ENCODE measurements around the gene CEL. TPM values are rescaled to one million over a fixed set of nuclear protein-coding genes. Genes with fewer than 3 reads are reported as not detected.

Gene CEL
- total and polyA plus RNA-seq, 10 of the 15 experiments (the other 5 are each of a cell fraction or from before 2014, with no cell fraction given) = 0.05 to 4.1 (median 0.29) TPM; not detected in 2

- Histone ChIP-seq H3K4me3 (no peak overlapping the region), H3K4me1 (ENCODE audit: control insufficient read depth, insufficient read depth, low read length) (no peaks in the 10 kb centered on the region), H3K27me3 (replicated peaks in 1 of 2; ENCODE audit: control insufficient read depth in 2 of 2, insufficient read depth in 2 of 2, low read length in 1 of 2) (no peaks in the 10 kb centered on the region), H2AFZ (ENCODE audit: control insufficient read depth, low read depth, low read length) (no peak overlapping the region), H3K79me2 (ENCODE audit: control insufficient read depth, insufficient read depth, low read length) (no peaks in the 10 kb centered on the region), H3K9ac (ENCODE audit: control insufficient read depth, insufficient read depth, low read length) (no peak overlapping the region), H3K9me3 (replicated peaks; ENCODE audit: control insufficient read depth, insufficient read depth, low read length) (no peaks in the 10 kb centered on the region), H3K4me2 (ENCODE audit: control insufficient read depth, insufficient read depth) (no peak overlapping the region), H3K27ac (ENCODE audit: control insufficient read depth, insufficient read depth) (no peak overlapping the region), H4K20me1 (ENCODE audit: control insufficient read depth, insufficient read depth) (0 out of 2 replicates have a peak, but pooled peaks cover 5% of the 10 kb centered on the region), H3K36me3 (ENCODE audit: control insufficient read depth in 2 of 2, insufficient read depth in 2 of 2, low read length in 1 of 2) (peaks cover 17 to 35% of the 10 kb centered on the region in 2 experiments)
- no TSS peak for BruUV-seq (replicated peaks)
- no peak for ATAC-seq
- CTCF ChIA-PET = interaction anchor here (1.8 kb wide), 1 partner anchor 15 kb away, joined by 5 read pairs; no protein-coding TSS in a partner anchor
- RAD21 ChIA-PET (ENCODE audit: unreplicated experiment) = no interaction called here
- WGBS (ENCODE audit: insufficient coverage, insufficient replicate concordance, low lambda C conversion rate, missing lambda C conversion rate) = 100% methylated on average over 7 of the region's 7 CpGs
- FAIRE-seq = no peak
- intact Hi-C loops (cut with micrococcal nuclease; ENCODE audit: unreplicated experiment) (no loop called here), in situ Hi-C loops (cut with MboI) (loop anchor here (5.0 kb wide), 1 partner anchor 105 kb away; no protein-coding TSS in a partner anchor)
- POLR2A ChIA-PET = no interaction called here
- SMC1A ChIA-PET (ENCODE audit: uncharacterized antibody, unreplicated experiment) = no interaction called here
- TF ChIP-seq CREM (IDR thresholded peaks at IDR 0.05; ENCODE audit: low read depth) = no peak
- TF ChIP-seq NR2F1 (conservative IDR thresholded peaks at IDR 0.05) = no peak
- no peak for TF ChIP-seq SREBF2 (IDR thresholded peaks at IDR 0.05; ENCODE audit: low read length)
- no peak for TF ChIP-seq CBFB (IDR thresholded peaks at IDR 0.05; ENCODE audit: low read depth)
- TF ChIP-seq ATF3 (IDR thresholded peaks at IDR 0.05; ENCODE audit: borderline replicate concordance, extremely low read depth, low read depth, low read length) = no peak
- no peak for TF ChIP-seq CHD1 (IDR thresholded peaks at IDR 0.05; ENCODE audit: low read depth, low read length)
- TF ChIP-seq RCOR1 (conservative IDR thresholded peaks at IDR 0.05; ENCODE audit: low read depth, low read length) = no peak
- TF ChIP-seq HDAC2 (IDR thresholded peaks at IDR 0.05) = no peak
- TF ChIP-seq ETV6 (conservative IDR thresholded peaks at IDR 0.05 in 1 of 2, IDR thresholded peaks at IDR 0.05 in 1 of 2; ENCODE audit: borderline replicate concordance in 1 of 2, low read depth in 1 of 2) = no peak
- TF ChIP-seq WRNIP1 (IDR thresholded peaks at IDR 0.05; ENCODE audit: borderline replicate concordance, low read depth, low read length) = no peak
- TF ChIP-seq ESRRA (IDR thresholded peaks at IDR 0.05; ENCODE audit: low read length) = no peak
- TF ChIP-seq RELB (IDR thresholded peaks at IDR 0.05; ENCODE audit: low read depth) = no peak
- no peak for TF ChIP-seq ZNF217 (IDR thresholded peaks at IDR 0.05)
- no peak for DNase-seq (ENCODE audit: low read depth, low spot score)
Measured at GRCh38 chr9:133046900-133047295, 14.9 kb upstream of the CEL start.
